HEK293T (cell line): ENCODE measurements around the gene TRIM27.
"Not testable (repeated sequence)": the region's sequence is repeated elsewhere in the genome, so short reads cannot be mapped to it uniquely, and the experiment has no call there.

Experiments used
- CTCF ChIA-PET: fragments of 350-600 bp; formaldehyde crosslinking; extraction: SDS; loops from one replicate; lab custom pipeline; 2021; ENCODE audit warnings: antibody characterized with exemption, inconsistent platforms; lab: Yijun Ruan, JAX
- POLR2A ChIA-PET: fragments of 350-600 bp; formaldehyde crosslinking; extraction: SDS; loops from one replicate; lab custom pipeline; 2020; ENCODE audit warnings: antibody characterized with exemption, inconsistent platforms; lab: Yijun Ruan, JAX
- DNase-seq: peaks from one replicate; pipeline ENCODE4 v3.0.0; 2012; ENCODE audit warnings: mixed read lengths; ENCODE audit errors: extremely low spot score
- ARNT ChIP-seq: fragments of 450-650 bp; IDR thresholded peaks from 2 replicates; pipeline ENCODE4 v1.6.1; 2017; ENCODE audit warnings: mild to moderate bottlenecking
- BHLHE40 ChIP-seq: fragments of 450-650 bp; IDR thresholded peaks from 2 replicates; pipeline ENCODE4 v1.6.1; 2016; ENCODE audit warnings: mild to moderate bottlenecking, moderate library complexity, borderline replicate concordance
- CTBP1 ChIP-seq: fragments of 450-650 bp; IDR thresholded peaks from 2 replicates; pipeline ENCODE4 v1.6.1; 2016; ENCODE audit warnings: borderline replicate concordance
- ELF4 ChIP-seq: fragments of 450-650 bp; IDR thresholded peaks from 2 replicates; pipeline ENCODE4 v1.6.1; 2017; ENCODE audit warnings: antibody characterized with exemption
- FOXA1 ChIP-seq: fragments of 450-650 bp; IDR thresholded peaks from 2 replicates; pipeline ENCODE4 v1.6.1; 2016; ENCODE audit warnings: mild to moderate bottlenecking
- FOXK2 ChIP-seq: fragments of 450-650 bp; IDR thresholded peaks from 2 replicates; pipeline ENCODE4 v1.6.1; 2016; ENCODE audit warnings: mild to moderate bottlenecking
- FOXM1 ChIP-seq: fragments of 450-650 bp; IDR thresholded peaks from 2 replicates; pipeline ENCODE4 v1.6.1; 2017; ENCODE audit warnings: mild to moderate bottlenecking, borderline replicate concordance
- HDGF ChIP-seq: fragments of 450-650 bp; IDR thresholded peaks from 2 replicates; pipeline ENCODE4 v1.6.1; 2017; ENCODE audit warnings: antibody characterized with exemption, borderline replicate concordance
- L3MBTL2 ChIP-seq: fragments of 450-650 bp; conservative IDR thresholded peaks from 2 replicates; pipeline ENCODE4 v1.6.1; 2016; ENCODE audit warnings: mild to moderate bottlenecking
- LEF1 ChIP-seq: fragments of 450-650 bp; IDR thresholded peaks from 2 replicates; pipeline ENCODE4 v1.6.1; 2017; ENCODE audit warnings: mild to moderate bottlenecking, borderline replicate concordance
- NFRKB ChIP-seq: fragments of 450-650 bp; IDR thresholded peaks from 2 replicates; pipeline ENCODE4 v1.6.1; 2016; ENCODE audit warnings: mild to moderate bottlenecking, moderate library complexity
- PKNOX1 ChIP-seq: fragments of 450-650 bp; IDR thresholded peaks from 2 replicates; pipeline ENCODE4 v1.6.1; 2016
- SP1 ChIP-seq: fragments of 450-650 bp; IDR thresholded peaks from 2 replicates; pipeline ENCODE4 v1.6.1; 2017
- ZNF384 ChIP-seq: fragments of 450-650 bp; IDR thresholded peaks from 2 replicates; pipeline ENCODE4 v1.6.1; 2016

TRIM27 gene

GRCh38 chr6:28956331-28956730 lies 32.5 kb upstream of the TRIM27 start:
- DNase-seq, result no peak
- CTCF ChIA-PET, result interaction anchor here (0.7 kb wide), 1 partner anchor 25 kb away, joined by 4 read pairs; no protein-coding TSS in a partner anchor
- no peak for TF ChIP-seq HDGF
- POLR2A ChIA-PET, result no interaction called here

GRCh38 chr6:28953585-28954258 lies 29.9 kb upstream of the TRIM27 start:
- ChIA-PET POLR2A (interaction anchor here (0.7 to 2.2 kb wide), 3 partner anchors 28 to 32 kb away, joined by 3 to 6 read pairs (median 3); partner anchors contain the start of gene TRIM27), CTCF (no interaction called here)
- peak; percentile 24 for DNase-seq
- peak; percentile 36 for TF ChIP-seq L3MBTL2
- TF ChIP-seq HDGF, result no peak
- TF ChIP-seq SP1, result no peak
- TF ChIP-seq CTBP1, result no peak
- TF ChIP-seq ARNT, result no peak
- TF ChIP-seq FOXM1, result no peak
- no peak for TF ChIP-seq ELF4

GRCh38 chr6:28953039-28953584 lies 29.3 kb upstream of the TRIM27 start:
- CTCF ChIA-PET, result no interaction called here

GRCh38 chr6:28949656-28950195 lies 25.9 kb upstream of the TRIM27 start:
- ChIA-PET CTCF (interaction anchor here (0.6 to 1.4 kb wide), 2 partner anchors 13 to 112 kb away, joined by 3 to 5 read pairs; no protein-coding TSS in a partner anchor), POLR2A (interaction anchor here (0.8 to 0.9 kb wide), 3 partner anchors 26 to 113 kb away, joined by 4 read pairs; no protein-coding TSS in a partner anchor)
- DNase-seq, result not testable (repeated sequence)

More at GRCh38 chr6:28953039-28953584, 29.3 kb upstream of the TRIM27 start:
- POLR2A ChIA-PET, result interaction anchor here (1.2 to 2.2 kb wide), 2 partner anchors 29 to 32 kb away, joined by 3 to 6 read pairs; partner anchors contain the start of gene TRIM27
- peak; percentile 42 for DNase-seq
- TF ChIP-seq CTBP1 (peak; percentile 35; the same call in 1 of the 2 replicates), L3MBTL2 (peak; percentile 40), FOXA1 (no peak)

- TF ChIP-seq ELF4 (peak; percentile 44), L3MBTL2 (peak; percentile 63), SP1 (no peak)
- CTCF ChIA-PET, result interaction anchor here (1.4 kb wide), 1 partner anchor 111 kb away, joined by 5 read pairs; no protein-coding TSS in a partner anchor
- POLR2A ChIA-PET, result interaction anchor here (0.6 to 2.3 kb wide), 6 partner anchors 25 to 112 kb away, joined by 3 to 9 read pairs (median 4); partner anchors contain the start of gene TRIM27
- DNase-seq, result no peak
Observed at GRCh38 chr6:28948782-28949486, 25.1 kb upstream of the TRIM27 start.

GRCh38 chr6:28947831-28948270 lies 24.1 kb upstream of the TRIM27 start:
- ChIA-PET CTCF (no interaction called here), POLR2A (interaction anchor here (0.8 to 2.3 kb wide), 4 partner anchors 24 to 500 kb away, joined by 3 to 9 read pairs (median 6); partner anchors contain the start of gene TRIM27)
- TF ChIP-seq NFRKB, result no peak
- no peak for TF ChIP-seq ARNT
- TF ChIP-seq LEF1, result no peak
- TF ChIP-seq SP1, result no peak
- DNase-seq, result no peak

- ChIA-PET POLR2A (interaction anchor here (0.8 to 2.3 kb wide), 4 partner anchors 23 to 499 kb away, joined by 3 to 9 read pairs (median 6); partner anchors contain the start of gene TRIM27), CTCF (no interaction called here)
- no peak for DNase-seq
- TF ChIP-seq ELF4 (no peak), ZNF384 (no peak), PKNOX1 (no peak), FOXA1 (no peak), FOXM1 (no peak), HDGF (no peak), BHLHE40 (no peak), CTBP1 (no peak), ARNT (no peak), LEF1 (no peak), FOXK2 (no peak)
Observed at GRCh38 chr6:28947067-28947765, 23.4 kb upstream of the TRIM27 start.
